OCI-LY7 (cell line): ENCODE results near the gene REV3L.

Experiments used
- CTCF ChIP-seq: fragments of 200-600 bp; sonication (generic); conservative IDR thresholded peaks from 2 replicates; pipeline ENCODE4 v1.5.1; 2014; ENCODE audit warnings: mild to moderate bottlenecking, antibody characterized with exemption, low read length, moderate library complexity, mixed read lengths
- EZH2phosphoT487 ChIP-seq: fragments of 200-600 bp; sonication (generic); IDR thresholded peaks from 2 replicates; pipeline ENCODE4 v1.6.1; 2018; ENCODE audit warnings: low read depth, borderline replicate concordance, mild to moderate bottlenecking, mixed run types, antibody characterized with exemption, low read length, moderate library complexity, mixed read lengths

GRCh38 chr6:111381123-111381522 lies 101.9 kb downstream of the REV3L start:
- TF ChIP-seq EZH2phosphoT487 = no peak
- TF ChIP-seq CTCF = no peak
